Right renal cortex interstitium (tissue), 3 donors: Measurements from ENCODE around the gene MTFP1. TPM values are rescaled to one million over a fixed set of nuclear protein-coding genes. Genes with fewer than 3 reads are reported as not detected.
A peak's percentile ranks its signal among the peaks of the same experiment; 100 is the strongest.

Experiments used
- DNase-seq, 3 donors: peaks; one replicate each; pipeline ENCODE4 v3.0.0-alpha.2; 2013; ENCODE audit warnings: low read depth in 3 of 3, low spot score in 2 of 3
- polyA plus RNA-seq, 3 donors: library from polyadenylated mRNA; unstranded; fragments of 120-200 nt; gene quantifications; one replicate each; pipeline ENCODE4 v1.2.1, GENCODE V29; 2013; ENCODE audit not compliant: insufficient read length in 3 of 3

The MTFP1 gene
- polyA plus RNA-seq, 3 donors, result 5.1 to 9.4 (median 7.8) TPM

DNA sequence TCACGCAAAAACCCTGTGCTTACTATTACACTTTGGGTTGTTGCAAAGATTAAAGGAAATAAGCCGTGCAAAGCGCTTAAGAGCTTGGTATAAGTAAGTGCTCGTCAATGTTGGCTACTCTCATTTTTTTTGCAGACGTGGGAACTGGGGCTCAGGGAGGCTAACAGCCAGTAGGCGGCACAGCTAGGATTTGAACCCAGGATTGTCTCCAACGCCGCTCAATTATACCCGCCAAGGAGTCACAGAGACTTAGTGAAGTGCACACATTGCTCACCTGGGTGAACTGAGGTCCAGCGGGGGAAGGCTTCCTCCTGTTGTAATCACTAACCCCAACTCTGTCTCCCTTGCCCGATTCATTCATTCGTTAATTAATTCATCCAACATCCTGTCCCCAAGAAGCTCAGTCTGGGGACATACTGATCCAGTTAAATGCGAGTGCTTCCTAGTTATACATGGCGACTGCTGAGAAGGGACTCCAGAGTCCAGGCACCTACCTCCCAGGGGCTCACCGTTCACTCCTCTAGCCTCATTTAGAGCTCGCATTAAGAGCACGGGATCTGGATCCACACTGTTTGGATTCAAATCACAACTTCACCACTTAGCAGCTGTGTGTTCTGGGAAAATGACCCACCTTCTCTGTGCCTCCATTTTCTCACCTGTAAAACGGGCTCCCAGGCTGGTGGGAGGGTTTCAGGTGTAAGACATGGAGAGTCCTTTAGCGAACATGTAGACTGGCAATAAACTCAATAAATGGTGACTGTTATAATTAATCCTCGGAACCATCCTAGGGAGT, 838 bp upstream of the MTFP1 start:
- DNase-seq, result no peak

DNA sequence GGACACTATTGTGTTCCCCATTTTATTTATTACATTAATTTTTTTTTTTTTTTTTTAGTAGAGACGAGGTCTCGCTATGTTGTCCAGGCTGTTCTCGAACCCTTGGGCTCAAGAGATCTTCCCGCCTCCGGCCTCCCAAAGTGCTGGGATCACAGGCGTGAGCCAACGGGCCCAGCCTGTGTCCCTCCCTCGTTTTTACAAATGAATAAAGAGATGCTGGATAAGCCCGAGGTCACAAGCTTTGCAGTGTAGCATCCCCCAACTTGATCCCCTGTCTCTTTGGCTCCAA, 297 bp upstream of the MTFP1 start:
- no peak for DNase-seq

DNA sequence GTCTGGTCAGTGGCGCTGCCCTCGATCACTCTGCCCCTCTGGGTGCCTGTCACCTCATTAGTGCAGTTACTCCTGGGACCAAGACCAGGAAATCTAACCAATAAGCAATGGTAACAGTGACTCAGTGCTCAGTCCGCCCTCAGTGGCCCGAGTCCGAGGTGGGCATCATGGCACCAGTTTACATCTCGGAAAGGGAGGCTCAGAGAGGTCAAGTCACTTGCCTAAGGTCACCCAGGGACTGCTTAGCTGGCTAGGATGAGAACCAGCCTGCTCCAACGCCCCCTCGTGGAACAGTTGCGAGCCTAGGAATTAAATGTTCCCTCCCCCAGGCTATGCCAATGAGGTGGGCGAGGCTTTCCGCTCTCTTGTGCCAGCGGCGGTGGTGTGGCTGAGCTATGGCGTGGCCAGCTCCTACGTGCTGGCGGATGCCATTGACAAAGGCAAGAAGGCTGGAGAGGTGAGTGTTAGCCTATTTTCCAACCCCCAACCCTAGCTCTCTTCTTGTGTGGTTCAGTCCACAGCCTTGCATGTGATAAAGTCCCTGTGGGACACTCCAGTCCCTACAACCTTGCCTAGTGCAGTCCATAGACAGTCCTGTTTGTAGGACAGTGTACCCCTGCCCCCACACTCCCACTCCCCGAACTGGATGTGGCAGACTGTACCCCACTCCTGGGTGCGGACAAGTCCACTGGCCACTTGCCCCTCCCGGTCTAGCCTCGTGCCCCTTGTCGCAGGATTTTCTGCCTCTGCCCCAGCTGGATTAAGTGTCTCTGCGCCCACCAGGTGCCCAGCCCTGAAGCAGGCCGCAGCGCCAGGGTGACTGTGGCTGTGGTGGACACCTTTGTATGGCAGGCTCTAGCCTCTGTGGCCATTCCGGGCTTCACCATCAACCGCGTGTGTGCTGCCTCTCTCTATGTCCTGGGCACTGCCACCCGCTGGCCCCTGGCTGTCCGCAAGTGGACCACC, 1.1 kb downstream of the MTFP1 start:
- DNase-seq, result peak in 1 of 3 donors; percentile 74

- DNase-seq, result no peak
These were observed 2.3 kb downstream of the MTFP1 start for GRCh38 chr22:30427871-30428270.

DNA sequence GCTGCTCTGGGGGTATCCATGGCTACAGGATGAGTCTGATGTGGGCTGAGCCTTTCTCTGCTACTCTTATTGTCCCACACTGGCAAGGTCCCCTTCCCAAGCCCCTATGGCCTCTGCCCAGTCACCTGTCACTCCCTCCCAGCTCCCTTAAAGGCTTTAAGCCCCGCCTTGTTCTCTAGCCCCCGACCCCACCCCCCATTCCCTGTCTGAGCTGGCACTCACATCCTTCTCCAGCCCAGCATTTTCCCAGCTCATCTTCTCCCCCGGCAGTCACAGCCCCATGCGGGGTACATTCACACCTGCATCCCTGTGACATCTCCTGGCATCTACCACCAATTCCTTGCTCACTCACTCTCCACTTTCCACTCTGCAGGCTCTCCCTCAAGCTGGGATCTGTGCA, 4.3 kb downstream of the MTFP1 start:
- no peak for DNase-seq

- no peak for DNase-seq
These were observed 5.4 kb downstream of the MTFP1 start for GRCh38 chr22:30430933-30431332.

DNA sequence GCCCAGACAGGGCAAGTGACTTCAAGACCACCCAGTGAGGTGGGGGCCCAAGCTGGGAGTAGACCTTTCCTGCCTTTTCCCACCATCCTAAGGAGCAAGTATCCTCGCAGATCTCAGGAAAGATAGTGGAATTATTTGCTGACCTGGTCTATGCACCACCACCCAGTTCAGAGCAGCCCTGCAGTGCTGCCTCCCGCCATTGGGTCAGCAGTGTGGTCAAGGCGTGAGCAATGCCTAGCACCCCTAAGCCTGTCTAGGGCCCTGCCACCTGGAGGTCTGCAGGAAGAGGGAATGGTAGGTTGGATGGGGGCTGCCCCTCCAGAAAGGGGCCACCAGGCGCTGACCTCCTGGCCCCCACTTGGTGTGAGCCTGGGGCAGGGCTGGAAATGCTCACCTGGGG, 6.5 kb downstream of the MTFP1 start:
- DNase-seq, result no peak

- no peak for DNase-seq
These were observed 7.0 kb downstream of the MTFP1 start for GRCh38 chr22:30432520-30432919.

- DNase-seq, result no peak
These were observed 7.7 kb downstream of the MTFP1 start for GRCh38 chr22:30433227-30433626.

DNA sequence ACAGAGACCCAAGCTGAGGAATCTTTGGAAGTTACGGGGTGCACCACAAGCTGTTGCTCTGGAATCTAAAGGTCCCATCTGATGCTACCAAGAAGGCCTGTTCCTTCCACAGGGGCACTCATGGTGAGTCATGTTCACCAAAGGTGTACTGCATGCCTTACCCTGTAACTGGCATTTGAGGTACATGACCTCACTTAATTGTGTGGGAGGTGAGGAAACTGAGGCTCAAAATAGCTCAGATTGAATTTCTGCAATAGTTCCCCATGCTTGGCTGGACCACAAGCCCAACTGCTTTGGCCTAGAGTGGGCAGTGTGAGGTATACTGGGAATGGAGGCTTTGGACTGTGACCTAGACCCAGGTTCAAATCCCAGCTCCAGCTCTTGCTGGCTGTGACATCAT, 8.2 kb downstream of the MTFP1 start:
- no peak for DNase-seq

DNA sequence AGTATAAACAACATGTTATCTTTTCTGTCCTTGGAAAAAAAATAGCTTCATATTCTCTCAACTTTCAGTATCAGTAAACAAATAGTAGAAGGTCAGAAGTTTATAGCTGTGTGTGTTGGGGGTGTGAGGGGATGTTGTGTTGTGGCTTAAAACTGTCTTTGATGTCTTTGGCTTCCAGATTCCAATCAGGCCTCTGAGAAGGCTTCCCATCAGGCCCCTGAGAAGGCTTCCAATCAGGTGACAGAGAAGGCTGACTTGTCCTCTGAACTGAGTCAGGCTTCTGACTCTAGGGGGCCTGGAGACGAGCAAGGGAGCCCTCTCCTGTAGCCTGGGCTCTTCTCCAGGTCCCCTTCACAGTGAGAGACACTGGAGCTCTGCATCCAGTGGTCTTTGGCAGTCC, 9.3 kb downstream of the MTFP1 start:
- DNase-seq, result no peak

GRCh38 chr22:30435674-30436126, 10.1 kb downstream of the MTFP1 start:
- no peak for DNase-seq

DNA sequence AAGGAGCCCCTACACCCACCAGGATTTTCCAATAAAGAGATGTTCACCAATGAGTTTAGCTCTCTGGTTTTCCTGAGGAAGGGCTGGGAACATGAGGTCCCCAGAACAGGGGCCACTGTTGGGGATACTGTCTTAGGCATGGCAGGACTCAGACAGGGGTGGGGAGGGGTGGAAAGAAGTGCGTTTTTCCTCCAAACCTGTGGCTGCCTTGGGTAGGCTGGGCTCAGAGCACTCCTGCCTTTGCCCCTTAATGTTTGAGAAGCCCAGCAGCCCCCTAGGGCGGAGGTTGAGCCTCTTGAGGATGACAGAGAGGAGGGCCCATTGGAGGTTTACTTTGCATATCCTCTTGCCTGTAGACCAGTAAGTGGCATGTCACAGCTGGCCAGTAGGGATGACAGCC, 10.6 kb downstream of the MTFP1 start:
- no peak for DNase-seq

- DNase-seq, result no peak
These were observed 13.0 kb downstream of the MTFP1 start for GRCh38 chr22:30438559-30438958.

GRCh38 chr22:30439226-30439625, 13.7 kb downstream of the MTFP1 start:
- no peak for DNase-seq

DNA sequence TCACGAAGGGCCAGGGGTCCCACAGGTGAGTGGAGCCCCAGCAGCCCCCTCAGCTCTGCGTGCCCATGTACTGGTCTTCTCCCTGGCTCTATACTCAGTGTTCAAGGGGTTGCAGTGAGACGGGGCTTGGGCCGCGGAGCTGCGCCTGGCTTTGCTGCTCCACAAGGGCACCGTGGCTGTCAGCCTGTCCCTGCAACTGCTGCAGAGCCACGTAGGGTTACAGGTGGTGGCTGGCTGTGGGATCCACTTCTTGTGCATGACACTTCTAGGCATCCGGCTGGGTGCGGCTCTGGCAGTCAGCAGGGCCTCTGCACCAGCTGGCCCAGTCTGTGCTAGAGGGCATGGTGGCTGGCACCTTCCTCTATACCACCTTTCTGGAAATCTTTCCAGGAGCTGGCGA, 14.3 kb downstream of the MTFP1 start:
- DNase-seq, result no peak

GRCh38 chr22:30441088-30441487, 15.5 kb downstream of the MTFP1 start:
- no peak for DNase-seq

GRCh38 chr22:30444632-30445437, 19.3 kb downstream of the MTFP1 start:
- no peak for DNase-seq

DNA sequence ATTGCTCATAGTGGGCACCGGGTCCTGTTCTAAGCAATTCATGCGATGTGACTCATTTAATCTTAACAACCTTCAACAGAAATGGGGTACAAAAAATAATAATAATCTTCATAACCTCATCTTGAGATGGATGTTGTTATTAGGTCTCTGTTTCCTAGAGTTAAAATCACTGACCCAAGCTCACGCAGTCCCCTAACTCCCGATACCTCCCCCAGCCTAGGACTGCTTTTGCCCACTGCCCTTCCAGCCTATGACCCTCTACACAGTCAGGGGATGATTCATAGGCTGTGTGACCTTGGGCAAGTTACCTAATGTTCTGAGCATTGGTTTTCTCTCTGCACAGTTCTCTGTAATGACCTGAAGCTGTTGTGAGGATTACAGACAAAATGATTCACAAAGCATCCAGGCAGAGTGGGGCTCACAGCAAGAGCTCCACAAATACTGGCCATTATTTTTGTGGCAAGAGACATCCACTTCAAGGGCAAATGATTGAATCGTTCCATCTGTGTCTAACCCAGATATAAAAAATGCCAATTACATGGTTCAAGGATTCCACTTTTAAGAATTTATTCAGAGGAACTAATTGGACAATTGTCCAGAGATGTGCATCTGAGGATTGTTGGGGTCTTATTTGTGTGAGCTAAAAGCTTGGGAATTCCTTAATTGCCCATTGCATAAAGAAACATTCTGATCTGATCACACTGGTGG, 20.0 kb downstream of the MTFP1 start:
- DNase-seq, result no peak

- DNase-seq, result no peak
These were observed 22.1 kb downstream of the MTFP1 start for GRCh38 chr22:30447656-30448055.
